Mucosa of rectum (tissue), 2 donors: ENCODE results near the gene ARHGEF37.

ENCODE experiments used
- H3K27ac ChIP-seq, 2 donors: one replicate each; pipeline ENCODE4 v1.7.0; 2013; ENCODE audit warnings: inconsistent platforms in 2 of 2, low read depth in 2 of 2, low read length in 2 of 2
- H3K27me3 ChIP-seq, 2 donors: one replicate each; pipeline ENCODE4 v1.7.0; 2013; ENCODE audit warnings: low read length in 2 of 2; ENCODE audit not compliant: control insufficient read depth in 2 of 2, insufficient read depth in 2 of 2
- H3K36me3 ChIP-seq, 2 donors: one replicate each; pipeline ENCODE4 v1.7.0; 2013; ENCODE audit warnings: low read length in 2 of 2; ENCODE audit not compliant: control insufficient read depth in 2 of 2, insufficient read depth in 2 of 2
- H3K4me1 ChIP-seq, 2 donors: one replicate each; pipeline ENCODE4 v1.7.0; 2013; ENCODE audit warnings: low read length in 2 of 2, mild to moderate bottlenecking in 1 of 2; ENCODE audit not compliant: control insufficient read depth in 2 of 2, insufficient read depth in 2 of 2
- H3K4me3 ChIP-seq, 2 donors: one replicate each; pipeline ENCODE4 v1.7.0; 2013; ENCODE audit warnings: low read length in 2 of 2
- H3K9ac ChIP-seq, 2 donors: one replicate each; pipeline ENCODE4 v1.7.0; 2013; ENCODE audit warnings: low read length in 2 of 2, low read depth in 1 of 2, mild to moderate bottlenecking in 1 of 2
- H3K9me3 ChIP-seq, 2 donors: one replicate each; pipeline ENCODE4 v1.7.0; 2013; ENCODE audit warnings: low read length in 2 of 2; ENCODE audit not compliant: control insufficient read depth in 2 of 2
- donor health status: healthy.
- donor health status: Normal muscosa, but diverticular disease.

The ARHGEF37 gene

GRCh38 chr5:149623473-149623872 lies 42.2 kb downstream of the ARHGEF37 start:
- H3K4me1 ChIP-seq, result no peaks in the 10 kb centered on the region
- H3K9me3 ChIP-seq, result no peaks in the 10 kb centered on the region
- no peak overlapping the region for H3K9ac ChIP-seq
- H3K36me3 ChIP-seq, result peaks cover 36 to 48% of the 10 kb centered on the region in 2 donors
- no peak overlapping the region for H3K27ac ChIP-seq
- no peaks in the 10 kb centered on the region for H3K27me3 ChIP-seq
- H3K4me3 ChIP-seq, result no peak overlapping the region

GRCh38 chr5:149627070-149627469 lies 45.8 kb downstream of the ARHGEF37 start:
- Histone ChIP-seq H3K9me3 (no peaks in the 10 kb centered on the region), H3K27ac (no peak overlapping the region), H3K36me3 (peaks cover 30 to 45% of the 10 kb centered on the region in 2 donors), H3K4me1 (peaks cover 4 to 5% of the 10 kb centered on the region in 2 donors), H3K27me3 (no peaks in the 10 kb centered on the region), H3K9ac (no peak overlapping the region), H3K4me3 (no peak overlapping the region)

- Histone ChIP-seq H3K36me3 (peaks cover 19 to 34% of the 10 kb centered on the region in 2 donors), H3K9me3 (no peaks in the 10 kb centered on the region), H3K27me3 (no peaks in the 10 kb centered on the region), H3K4me1 (peaks cover 8 to 16% of the 10 kb centered on the region in 2 donors), H3K4me3 (no peak overlapping the region), H3K27ac (no peak overlapping the region), H3K9ac (no peak overlapping the region)
Observed at GRCh38 chr5:149628221-149628620, 46.9 kb downstream of the ARHGEF37 start.

- no peak overlapping the region for H3K9ac ChIP-seq
- no peaks in the 10 kb centered on the region for H3K9me3 ChIP-seq
- H3K4me1 ChIP-seq, result peaks cover 10 to 17% of the 10 kb centered on the region in 2 donors
- H3K4me3 ChIP-seq, result no peak overlapping the region
- peaks cover 17 to 27% of the 10 kb centered on the region in 2 donors for H3K36me3 ChIP-seq
- no peaks in the 10 kb centered on the region for H3K27me3 ChIP-seq
- no peak overlapping the region for H3K27ac ChIP-seq
Observed at GRCh38 chr5:149628846-149629388, 47.6 kb downstream of the ARHGEF37 start.

- Histone ChIP-seq H3K27me3 (no peaks in the 10 kb centered on the region), H3K9ac (no peak overlapping the region), H3K27ac (no peak overlapping the region), H3K36me3 (peaks cover 14 to 24% of the 10 kb centered on the region in 2 donors), H3K9me3 (no peaks in the 10 kb centered on the region), H3K4me3 (no peak overlapping the region), H3K4me1 (peaks cover 10 to 17% of the 10 kb centered on the region in 2 donors)
Observed at GRCh38 chr5:149629421-149629820, 48.1 kb downstream of the ARHGEF37 start.

GRCh38 chr5:149630337-149630736 lies 49.0 kb downstream of the ARHGEF37 start:
- peaks cover 12 to 23% of the 10 kb centered on the region in 2 donors for H3K36me3 ChIP-seq
- no peak overlapping the region for H3K9ac ChIP-seq
- no peaks in the 10 kb centered on the region for H3K9me3 ChIP-seq
- H3K27ac ChIP-seq, result no peak overlapping the region
- peaks cover 10 to 17% of the 10 kb centered on the region in 2 donors for H3K4me1 ChIP-seq
- H3K4me3 ChIP-seq, result no peak overlapping the region
- no peaks in the 10 kb centered on the region for H3K27me3 ChIP-seq

GRCh38 chr5:149631506-149631905 lies 50.2 kb downstream of the ARHGEF37 start:
- Histone ChIP-seq H3K4me3 (no peak overlapping the region), H3K4me1 (peaks cover 10 to 17% of the 10 kb centered on the region in 2 donors), H3K27ac (no peak overlapping the region), H3K36me3 (peaks cover 5 to 21% of the 10 kb centered on the region in 2 donors), H3K9me3 (no peaks in the 10 kb centered on the region), H3K9ac (no peak overlapping the region), H3K27me3 (no peaks in the 10 kb centered on the region)

- H3K27me3 ChIP-seq, result no peaks in the 10 kb centered on the region
- H3K9ac ChIP-seq, result no peak overlapping the region
- no peaks in the 10 kb centered on the region for H3K9me3 ChIP-seq
- no peak overlapping the region for H3K4me3 ChIP-seq
- peak overlapping the region; percentile 46 to 67 for H3K27ac ChIP-seq
- peaks cover 10 to 17% of the 10 kb centered on the region in 2 donors for H3K4me1 ChIP-seq
- peaks cover 5 to 11% of the 10 kb centered on the region in 2 donors for H3K36me3 ChIP-seq
Observed at GRCh38 chr5:149632311-149633251, 51.3 kb downstream of the ARHGEF37 start.

- Histone ChIP-seq H3K9ac (no peak overlapping the region), H3K36me3 (peaks cover 2 to 8% of the 10 kb centered on the region in 2 donors), H3K4me1 (peaks cover 10 to 17% of the 10 kb centered on the region in 2 donors), H3K27me3 (no peaks in the 10 kb centered on the region), H3K4me3 (no peak overlapping the region), H3K9me3 (no peaks in the 10 kb centered on the region), H3K27ac (no peak overlapping the region)
Observed at GRCh38 chr5:149633476-149634350, 52.4 kb downstream of the ARHGEF37 start.
